ENCODE data around the gene PIGS. TPM values are rescaled to one million over a fixed set of nuclear protein-coding genes. Genes with fewer than 3 reads are reported as not detected.

Gene PIGS
- total and polyA plus RNA-seq, 4 donors: 7.3 to 29.5 (median 13.3) TPM

DNA sequence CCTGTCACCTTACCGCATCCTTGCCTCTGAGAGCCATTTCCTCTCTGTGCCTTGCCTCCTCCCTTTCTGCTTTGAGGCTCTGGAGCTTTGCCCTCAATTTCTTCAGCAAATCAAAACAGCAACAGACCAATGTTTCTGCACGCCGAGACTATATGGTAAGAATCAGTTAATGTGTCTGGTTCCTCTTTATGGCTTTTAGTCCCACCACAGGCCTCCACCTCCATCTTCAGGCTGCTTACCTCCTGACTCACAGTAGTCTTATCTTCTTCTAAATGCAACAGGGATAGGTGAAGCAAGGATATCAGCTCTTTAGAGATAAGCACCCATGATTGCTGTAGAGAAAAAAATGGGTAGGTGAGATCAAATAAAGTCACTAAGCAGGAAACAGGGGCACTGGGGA lies 14.5 kb upstream of the PIGS start (continued):
- TF ChIP-seq, protein P1, sequence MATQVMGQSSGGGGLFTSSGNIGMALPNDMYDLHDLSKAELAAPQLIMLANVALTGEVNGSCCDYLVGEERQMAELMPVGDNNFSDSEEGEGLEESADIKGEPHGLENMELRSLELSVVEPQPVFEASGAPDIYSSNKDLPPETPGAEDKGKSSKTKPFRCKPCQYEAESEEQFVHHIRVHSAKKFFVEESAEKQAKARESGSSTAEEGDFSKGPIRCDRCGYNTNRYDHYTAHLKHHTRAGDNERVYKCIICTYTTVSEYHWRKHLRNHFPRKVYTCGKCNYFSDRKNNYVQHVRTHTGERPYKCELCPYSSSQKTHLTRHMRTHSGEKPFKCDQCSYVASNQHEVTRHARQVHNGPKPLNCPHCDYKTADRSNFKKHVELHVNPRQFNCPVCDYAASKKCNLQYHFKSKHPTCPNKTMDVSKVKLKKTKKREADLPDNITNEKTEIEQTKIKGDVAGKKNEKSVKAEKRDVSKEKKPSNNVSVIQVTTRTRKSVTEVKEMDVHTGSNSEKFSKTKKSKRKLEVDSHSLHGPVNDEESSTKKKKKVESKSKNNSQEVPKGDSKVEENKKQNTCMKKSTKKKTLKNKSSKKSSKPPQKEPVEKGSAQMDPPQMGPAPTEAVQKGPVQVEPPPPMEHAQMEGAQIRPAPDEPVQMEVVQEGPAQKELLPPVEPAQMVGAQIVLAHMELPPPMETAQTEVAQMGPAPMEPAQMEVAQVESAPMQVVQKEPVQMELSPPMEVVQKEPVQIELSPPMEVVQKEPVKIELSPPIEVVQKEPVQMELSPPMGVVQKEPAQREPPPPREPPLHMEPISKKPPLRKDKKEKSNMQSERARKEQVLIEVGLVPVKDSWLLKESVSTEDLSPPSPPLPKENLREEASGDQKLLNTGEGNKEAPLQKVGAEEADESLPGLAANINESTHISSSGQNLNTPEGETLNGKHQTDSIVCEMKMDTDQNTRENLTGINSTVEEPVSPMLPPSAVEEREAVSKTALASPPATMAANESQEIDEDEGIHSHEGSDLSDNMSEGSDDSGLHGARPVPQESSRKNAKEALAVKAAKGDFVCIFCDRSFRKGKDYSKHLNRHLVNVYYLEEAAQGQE (IDR thresholded peaks at IDR 0.05): no peak
- TF ChIP-seq, protein P2, sequence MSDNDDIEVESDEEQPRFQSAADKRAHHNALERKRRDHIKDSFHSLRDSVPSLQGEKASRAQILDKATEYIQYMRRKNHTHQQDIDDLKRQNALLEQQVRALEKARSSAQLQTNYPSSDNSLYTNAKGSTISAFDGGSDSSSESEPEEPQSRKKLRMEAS (IDR thresholded peaks at IDR 0.05): no peak
- TF ChIP-seq FOXA1 (IDR thresholded peaks at IDR 0.05) (no peak), RXRA (IDR thresholded peaks at IDR 0.05) (no peak), EGR1 (IDR thresholded peaks at IDR 0.05; ENCODE audit: low read depth in 2 of 2) (no peak)

DNA sequence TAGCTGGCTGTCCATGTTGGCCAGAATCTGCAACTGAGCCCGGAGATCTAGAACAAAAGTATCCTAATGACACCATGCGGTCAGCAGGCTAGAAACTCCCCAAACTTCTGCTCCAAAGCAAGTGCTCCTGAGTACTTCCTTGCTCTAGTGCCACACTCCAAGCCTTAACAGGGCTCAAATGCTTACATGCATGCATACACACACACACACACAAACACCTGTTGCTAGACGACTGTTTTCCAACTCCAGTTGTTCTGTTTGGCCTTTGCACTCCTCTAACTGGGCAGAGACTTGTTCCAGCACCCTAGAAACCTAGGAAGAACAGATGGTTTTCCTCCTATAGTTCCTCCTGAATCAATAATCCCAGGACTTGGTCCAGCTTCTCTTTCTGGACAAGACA lies 13.1 kb upstream of the PIGS start:
- Histone ChIP-seq H3K36me3 (ENCODE audit: control insufficient read depth in 4 of 4, insufficient read depth in 3 of 4, low read depth in 1 of 4, low read length in 3 of 4) (peaks cover 8 to 38% (median 30%) of the 10 kb centered on the region in 4 donors), H3K27ac (ENCODE audit: low read depth in 1 of 2, low read length in 2 of 2) (no peak overlapping the region), H3K27me3 (ENCODE audit: control insufficient read depth in 4 of 4, insufficient read depth in 4 of 4, low read length in 3 of 4) (no peaks in the 10 kb centered on the region), H3K4me3 (ENCODE audit: low read depth in 1 of 3, low read length in 3 of 3) (no peak overlapping the region), H3K9me3 (ENCODE audit: control insufficient read depth in 4 of 4, low read length in 3 of 4) (no peaks in the 10 kb centered on the region), H3K4me1 (ENCODE audit: control insufficient read depth in 4 of 4, insufficient read depth in 4 of 4, low read length in 3 of 4) (no peaks in the 10 kb centered on the region), H3K9ac (ENCODE audit: low read depth in 1 of 2, low read length in 2 of 2) (no peak overlapping the region)
- DNase-seq (ENCODE audit: low spot score): no peak
- 93% methylated on average over 3 of the region's 3 CpGs for WGBS
- TF ChIP-seq, protein P1 (IDR thresholded peaks at IDR 0.05): no peak
- TF ChIP-seq, protein P3, sequence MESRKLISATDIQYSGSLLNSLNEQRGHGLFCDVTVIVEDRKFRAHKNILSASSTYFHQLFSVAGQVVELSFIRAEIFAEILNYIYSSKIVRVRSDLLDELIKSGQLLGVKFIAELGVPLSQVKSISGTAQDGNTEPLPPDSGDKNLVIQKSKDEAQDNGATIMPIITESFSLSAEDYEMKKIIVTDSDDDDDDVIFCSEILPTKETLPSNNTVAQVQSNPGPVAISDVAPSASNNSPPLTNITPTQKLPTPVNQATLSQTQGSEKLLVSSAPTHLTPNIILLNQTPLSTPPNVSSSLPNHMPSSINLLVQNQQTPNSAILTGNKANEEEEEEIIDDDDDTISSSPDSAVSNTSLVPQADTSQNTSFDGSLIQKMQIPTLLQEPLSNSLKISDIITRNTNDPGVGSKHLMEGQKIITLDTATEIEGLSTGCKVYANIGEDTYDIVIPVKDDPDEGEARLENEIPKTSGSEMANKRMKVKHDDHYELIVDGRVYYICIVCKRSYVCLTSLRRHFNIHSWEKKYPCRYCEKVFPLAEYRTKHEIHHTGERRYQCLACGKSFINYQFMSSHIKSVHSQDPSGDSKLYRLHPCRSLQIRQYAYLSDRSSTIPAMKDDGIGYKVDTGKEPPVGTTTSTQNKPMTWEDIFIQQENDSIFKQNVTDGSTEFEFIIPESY (IDR thresholded peaks at IDR 0.05): no peak
- TF ChIP-seq YY1 (IDR thresholded peaks at IDR 0.05) (no peak), FOXA2 (IDR thresholded peaks at IDR 0.05) (no peak), NR2F2 (IDR thresholded peaks at IDR 0.05) (no peak), EGR1 (IDR thresholded peaks at IDR 0.05; ENCODE audit: low read depth in 2 of 2) (no peak)
- TF ChIP-seq, protein P4, sequence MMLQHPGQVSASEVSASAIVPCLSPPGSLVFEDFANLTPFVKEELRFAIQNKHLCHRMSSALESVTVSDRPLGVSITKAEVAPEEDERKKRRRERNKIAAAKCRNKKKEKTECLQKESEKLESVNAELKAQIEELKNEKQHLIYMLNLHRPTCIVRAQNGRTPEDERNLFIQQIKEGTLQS (IDR thresholded peaks at IDR 0.05): no peak
- TF ChIP-seq, protein P5, sequence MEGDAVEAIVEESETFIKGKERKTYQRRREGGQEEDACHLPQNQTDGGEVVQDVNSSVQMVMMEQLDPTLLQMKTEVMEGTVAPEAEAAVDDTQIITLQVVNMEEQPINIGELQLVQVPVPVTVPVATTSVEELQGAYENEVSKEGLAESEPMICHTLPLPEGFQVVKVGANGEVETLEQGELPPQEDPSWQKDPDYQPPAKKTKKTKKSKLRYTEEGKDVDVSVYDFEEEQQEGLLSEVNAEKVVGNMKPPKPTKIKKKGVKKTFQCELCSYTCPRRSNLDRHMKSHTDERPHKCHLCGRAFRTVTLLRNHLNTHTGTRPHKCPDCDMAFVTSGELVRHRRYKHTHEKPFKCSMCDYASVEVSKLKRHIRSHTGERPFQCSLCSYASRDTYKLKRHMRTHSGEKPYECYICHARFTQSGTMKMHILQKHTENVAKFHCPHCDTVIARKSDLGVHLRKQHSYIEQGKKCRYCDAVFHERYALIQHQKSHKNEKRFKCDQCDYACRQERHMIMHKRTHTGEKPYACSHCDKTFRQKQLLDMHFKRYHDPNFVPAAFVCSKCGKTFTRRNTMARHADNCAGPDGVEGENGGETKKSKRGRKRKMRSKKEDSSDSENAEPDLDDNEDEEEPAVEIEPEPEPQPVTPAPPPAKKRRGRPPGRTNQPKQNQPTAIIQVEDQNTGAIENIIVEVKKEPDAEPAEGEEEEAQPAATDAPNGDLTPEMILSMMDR (IDR thresholded peaks at IDR 0.05; ENCODE audit: low read depth, low read length, missing input control): no peak
